ENCODE results near the gene ANKRD17. TPM values are rescaled to one million over a fixed set of nuclear protein-coding genes. Genes with fewer than 3 reads are reported as not detected.

ANKRD17 gene
- total RNA-seq, 1 donor: 80.7 TPM

GRCh38 chr4:73067971-73068394 is 190.6 kb downstream of the ANKRD17 start:
- TF ChIP-seq CTCF (IDR thresholded peaks at IDR 0.05; ENCODE audit: insufficient read depth, low read depth, low read length): no peak
- no peak for DNase-seq (ENCODE audit: low read depth)
- H3K4me3 ChIP-seq (ENCODE audit: low read depth, low read length): peak overlapping the region; percentile 77

GRCh38 chr4:73066928-73067327 is 191.7 kb downstream of the ANKRD17 start:
- H3K4me3 ChIP-seq (ENCODE audit: low read depth, low read length): no peak overlapping the region

GRCh38 chr4:73066445-73066844 is 192.2 kb downstream of the ANKRD17 start:
- TF ChIP-seq CTCF (IDR thresholded peaks at IDR 0.05; ENCODE audit: insufficient read depth, low read depth, low read length): no peak
- no peak overlapping the region for H3K4me3 ChIP-seq (ENCODE audit: low read depth, low read length)
- no peak for DNase-seq (ENCODE audit: low read depth)

More at GRCh38 chr4:73066928-73067327, 191.7 kb downstream of the ANKRD17 start:
- no peak for DNase-seq (ENCODE audit: low read depth)
- no peak for TF ChIP-seq CTCF (IDR thresholded peaks at IDR 0.05; ENCODE audit: insufficient read depth, low read depth, low read length)

- no peak overlapping the region for H3K4me3 ChIP-seq (ENCODE audit: low read depth, low read length)
- TF ChIP-seq CTCF (IDR thresholded peaks at IDR 0.05; ENCODE audit: insufficient read depth, low read depth, low read length): no peak
- peak; percentile 67 for DNase-seq (ENCODE audit: low read depth)
Observed at GRCh38 chr4:73064536-73064935, 194.1 kb downstream of the ANKRD17 start.

GRCh38 chr4:73055241-73055897 is 203.2 kb downstream of the ANKRD17 start:
- peak; percentile 6 for DNase-seq (ENCODE audit: low read depth)
- no peak overlapping the region for H3K4me3 ChIP-seq (ENCODE audit: low read depth, low read length)
- TF ChIP-seq CTCF (IDR thresholded peaks at IDR 0.05; ENCODE audit: insufficient read depth, low read depth, low read length): no peak

- TF ChIP-seq CTCF (IDR thresholded peaks at IDR 0.05; ENCODE audit: insufficient read depth, low read depth, low read length): no peak
- peak; percentile 7 for DNase-seq (ENCODE audit: low read depth)
- no peak overlapping the region for H3K4me3 ChIP-seq (ENCODE audit: low read depth, low read length)
Observed at GRCh38 chr4:73053974-73054480, 204.6 kb downstream of the ANKRD17 start.
